RWPE2 (cell line): ENCODE data around the gene KCNMA1.

ENCODE experiments used
- ATAC-seq: fragments of 200-7000 bp; cut with Tn5 transposase; 3 replicates; pipeline ENCODE4 v1.9.1; 2021; ENCODE audit warnings: low read depth
- DNase-seq: peaks from one replicate; pipeline ENCODE4 v3.0.0-alpha.2; 2020; ENCODE audit warnings: low spot score
- H3K27ac ChIP-seq: fragments of 450-650 bp; 2 replicates; pipeline ENCODE4 v1.5.1; 2017; ENCODE audit warnings: mild to moderate bottlenecking; ENCODE audit not compliant: poor library complexity, severe bottlenecking
- H3K27me3 ChIP-seq: fragments of 250-450 bp; sonication (Bioruptor Pico); 2 replicates; pipeline ENCODE4 v1.5.1; 2021; ENCODE audit warnings: mild to moderate bottlenecking, moderate library complexity; ENCODE audit not compliant: insufficient read depth, poor library complexity, severe bottlenecking
- H3K36me3 ChIP-seq: fragments of 250-450 bp; sonication (Bioruptor Pico); 2 replicates; pipeline ENCODE4 v1.5.1; 2020; ENCODE audit warnings: low read depth, mild to moderate bottlenecking, moderate library complexity
- H3K4me1 ChIP-seq: fragments of 250-450 bp; sonication (Bioruptor Pico); 2 replicates; pipeline ENCODE4 v1.5.1; 2021; ENCODE audit warnings: mild to moderate bottlenecking, moderate library complexity; ENCODE audit not compliant: insufficient read depth, poor library complexity, severe bottlenecking
- H3K4me3 ChIP-seq: fragments of 250-450 bp; sonication (Bioruptor Pico); 2 replicates; pipeline ENCODE4 v1.5.1; 2021; ENCODE audit warnings: mild to moderate bottlenecking, moderate library complexity; ENCODE audit not compliant: severe bottlenecking
- H3K9me3 ChIP-seq: fragments of 250-450 bp; sonication (Bioruptor Pico); 2 replicates; pipeline ENCODE4 v1.5.1; 2021; ENCODE audit warnings: mild to moderate bottlenecking, moderate library complexity; ENCODE audit not compliant: severe bottlenecking
- TF ChIP-seq, protein P1 (sequence below): fragments of 450-650 bp; IDR thresholded peaks from one replicate; pipeline ENCODE4 v1.5.1; 2017; ENCODE audit warnings: mild to moderate bottlenecking, moderate library complexity; ENCODE audit not compliant: poor library complexity, severe bottlenecking

Gene KCNMA1

DNA sequence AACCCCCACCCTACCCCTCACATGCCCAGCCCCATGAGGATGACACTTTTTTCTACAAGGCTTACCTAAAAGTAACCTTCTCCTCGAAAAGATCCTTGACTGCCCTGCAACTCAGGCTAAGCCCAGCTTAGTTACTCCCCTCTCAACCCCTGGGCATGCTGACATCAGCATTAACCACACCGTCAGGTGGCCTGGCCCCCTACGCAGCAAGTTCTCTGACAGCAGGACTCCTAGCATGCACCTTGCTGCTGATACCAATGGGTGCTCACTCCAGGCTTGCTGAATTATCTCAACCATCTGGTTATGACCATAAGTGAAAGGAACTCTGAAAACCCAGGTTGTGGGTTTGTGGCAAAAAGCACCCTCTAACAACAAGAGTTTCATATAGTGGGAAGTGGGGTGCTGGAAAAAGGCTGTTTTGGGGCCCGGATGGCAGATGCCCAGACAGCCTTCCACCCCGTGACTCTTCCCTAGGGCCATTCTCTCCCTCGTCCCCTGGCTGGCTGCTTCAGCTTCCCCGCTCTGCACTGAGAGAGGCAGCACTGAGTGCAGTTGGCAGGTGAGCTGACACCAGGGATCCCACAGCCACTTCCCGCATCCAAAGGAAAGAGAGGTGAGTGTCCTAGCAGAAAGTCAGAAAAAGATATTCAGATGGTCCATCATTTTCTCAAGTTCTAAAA is 518.9 kb downstream of the KCNMA1 start:
- DNase-seq: no peak
- H3K27ac ChIP-seq: no peak overlapping the region
- H3K9me3 ChIP-seq: no peaks in the 10 kb centered on the region
- no peak overlapping the region for H3K4me3 ChIP-seq
- TF ChIP-seq, protein P1, sequence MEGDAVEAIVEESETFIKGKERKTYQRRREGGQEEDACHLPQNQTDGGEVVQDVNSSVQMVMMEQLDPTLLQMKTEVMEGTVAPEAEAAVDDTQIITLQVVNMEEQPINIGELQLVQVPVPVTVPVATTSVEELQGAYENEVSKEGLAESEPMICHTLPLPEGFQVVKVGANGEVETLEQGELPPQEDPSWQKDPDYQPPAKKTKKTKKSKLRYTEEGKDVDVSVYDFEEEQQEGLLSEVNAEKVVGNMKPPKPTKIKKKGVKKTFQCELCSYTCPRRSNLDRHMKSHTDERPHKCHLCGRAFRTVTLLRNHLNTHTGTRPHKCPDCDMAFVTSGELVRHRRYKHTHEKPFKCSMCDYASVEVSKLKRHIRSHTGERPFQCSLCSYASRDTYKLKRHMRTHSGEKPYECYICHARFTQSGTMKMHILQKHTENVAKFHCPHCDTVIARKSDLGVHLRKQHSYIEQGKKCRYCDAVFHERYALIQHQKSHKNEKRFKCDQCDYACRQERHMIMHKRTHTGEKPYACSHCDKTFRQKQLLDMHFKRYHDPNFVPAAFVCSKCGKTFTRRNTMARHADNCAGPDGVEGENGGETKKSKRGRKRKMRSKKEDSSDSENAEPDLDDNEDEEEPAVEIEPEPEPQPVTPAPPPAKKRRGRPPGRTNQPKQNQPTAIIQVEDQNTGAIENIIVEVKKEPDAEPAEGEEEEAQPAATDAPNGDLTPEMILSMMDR: no peak
- no peaks in the 10 kb centered on the region for H3K36me3 ChIP-seq
- no peak for ATAC-seq
- no peaks in the 10 kb centered on the region for H3K27me3 ChIP-seq
- peaks cover 5% of the 10 kb centered on the region for H3K4me1 ChIP-seq

DNA sequence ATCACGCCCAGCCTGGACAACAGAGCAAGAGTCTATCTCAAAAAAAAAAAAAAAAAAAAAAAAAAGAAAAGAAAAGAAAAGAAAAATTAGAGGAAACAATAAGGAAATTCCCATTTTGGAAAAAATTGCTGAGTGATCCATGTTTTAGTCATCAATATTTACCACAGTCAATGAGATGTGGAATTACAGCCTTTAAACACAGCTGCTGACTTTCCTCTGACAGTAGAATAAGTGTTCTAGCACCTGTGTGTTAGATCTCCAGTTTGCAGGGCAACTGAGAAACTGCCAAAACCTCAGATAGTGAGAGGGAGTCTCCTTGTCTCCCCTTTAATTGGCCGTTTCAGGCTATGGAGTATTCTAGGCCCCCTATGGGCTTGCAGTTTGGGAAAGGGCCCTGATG is 520.1 kb downstream of the KCNMA1 start:
- peaks cover 8% of the 10 kb centered on the region for H3K4me1 ChIP-seq
- H3K36me3 ChIP-seq: no peaks in the 10 kb centered on the region
- no peaks in the 10 kb centered on the region for H3K9me3 ChIP-seq
- H3K27ac ChIP-seq: no peak overlapping the region
- no peak for ATAC-seq
- TF ChIP-seq, protein P1: no peak
- no peaks in the 10 kb centered on the region for H3K27me3 ChIP-seq
- H3K4me3 ChIP-seq: no peak overlapping the region
- no peak for DNase-seq

GRCh38 chr10:77116904-77117303 is 520.7 kb downstream of the KCNMA1 start:
- no peak for DNase-seq
- TF ChIP-seq, protein P1: no peak

DNA sequence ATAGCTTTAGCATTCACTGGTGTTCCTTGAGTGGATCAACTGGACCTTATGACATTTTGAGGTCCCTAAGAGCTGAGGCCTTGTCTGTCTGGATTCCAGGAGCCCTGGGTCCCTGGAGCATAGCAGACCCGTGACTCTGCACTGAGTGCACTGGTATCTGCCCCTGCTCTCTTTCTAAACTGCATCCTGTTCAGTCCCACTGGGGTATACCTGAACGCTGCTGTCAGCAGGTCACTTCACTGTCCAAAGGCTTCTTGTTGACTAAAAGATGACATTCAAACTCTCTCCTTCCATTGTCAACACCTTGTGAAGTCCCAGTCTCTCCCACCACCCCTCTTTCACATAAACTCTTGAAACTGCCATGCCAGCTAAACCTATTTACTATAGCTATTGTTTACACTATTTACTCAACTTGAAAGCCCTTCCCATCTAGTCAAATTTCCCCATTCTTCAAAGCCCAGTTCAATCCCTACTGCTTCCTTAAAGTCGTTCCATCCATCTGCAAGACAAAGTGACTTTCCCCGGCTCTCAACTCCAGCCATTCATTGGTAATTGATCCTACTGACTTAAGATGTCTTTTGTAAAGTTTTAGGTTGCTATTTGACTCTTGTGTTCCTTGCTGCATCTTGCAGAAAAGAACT is 523.3 kb downstream of the KCNMA1 start:
- Histone ChIP-seq H3K27me3 (no peaks in the 10 kb centered on the region), H3K36me3 (no peaks in the 10 kb centered on the region), H3K4me3 (no peak overlapping the region), H3K4me1 (peaks cover 14% of the 10 kb centered on the region), H3K27ac (no peak overlapping the region), H3K9me3 (no peaks in the 10 kb centered on the region)
- TF ChIP-seq, protein P1: no peak
- ATAC-seq (no peak), DNase-seq (no peak)

More at GRCh38 chr10:77116904-77117303, 520.7 kb downstream of the KCNMA1 start:
- H3K4me1 ChIP-seq: peaks cover 14% of the 10 kb centered on the region
- no peak for ATAC-seq
- no peaks in the 10 kb centered on the region for H3K9me3 ChIP-seq
- no peak overlapping the region for H3K27ac ChIP-seq
- H3K36me3 ChIP-seq: no peaks in the 10 kb centered on the region
- no peaks in the 10 kb centered on the region for H3K27me3 ChIP-seq
- H3K4me3 ChIP-seq: no peak overlapping the region
